ENCODE results near the gene LYSMD2. TPM values are rescaled to one million over a fixed set of nuclear protein-coding genes. Genes with fewer than 3 reads are reported as not detected.

LYSMD2 gene
- polyA plus RNA-seq, 1 of the 3 experiments (the other 2 are of a cell fraction), result 10.3 TPM

DNA sequence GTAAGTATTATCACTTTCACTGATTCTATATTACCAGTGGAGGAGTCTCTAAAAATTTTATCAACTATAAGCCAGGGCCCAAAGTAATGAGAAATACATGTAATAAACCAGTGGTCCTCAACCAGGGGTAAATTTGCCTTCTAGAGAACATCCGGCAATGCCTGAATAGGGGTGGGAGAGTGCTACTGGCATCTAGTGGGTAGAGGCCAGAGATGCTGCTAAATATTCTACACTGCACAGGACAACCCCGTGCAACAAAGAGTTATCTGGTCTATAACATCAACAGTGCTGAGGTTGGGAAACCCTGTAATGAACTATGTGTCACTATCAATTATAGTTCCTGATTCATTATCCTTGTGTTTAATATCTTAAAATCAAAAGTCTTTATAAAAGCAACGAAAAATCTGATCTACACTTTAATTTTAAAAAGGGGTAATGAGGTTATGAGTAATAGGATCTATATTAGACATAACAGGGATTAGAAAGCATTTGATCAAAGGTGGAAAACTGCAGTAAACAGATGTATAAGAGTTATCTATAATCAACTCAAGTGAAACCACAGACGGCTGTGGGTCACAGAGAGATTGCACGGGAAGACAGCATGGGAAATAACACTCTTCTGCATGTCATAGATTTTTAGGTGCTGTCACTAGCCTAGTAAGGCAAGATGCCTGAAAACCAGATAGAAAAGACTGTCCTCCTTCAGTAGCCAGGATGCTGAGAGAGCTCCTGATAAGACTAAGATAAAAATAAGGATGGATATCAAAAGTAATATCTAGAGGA is 2.0 kb downstream of the LYSMD2 start (continued):
- peak; percentile 70 for TF ChIP-seq RAD21 (IDR thresholded peaks at IDR 0.05; ENCODE audit: low read length)

DNA sequence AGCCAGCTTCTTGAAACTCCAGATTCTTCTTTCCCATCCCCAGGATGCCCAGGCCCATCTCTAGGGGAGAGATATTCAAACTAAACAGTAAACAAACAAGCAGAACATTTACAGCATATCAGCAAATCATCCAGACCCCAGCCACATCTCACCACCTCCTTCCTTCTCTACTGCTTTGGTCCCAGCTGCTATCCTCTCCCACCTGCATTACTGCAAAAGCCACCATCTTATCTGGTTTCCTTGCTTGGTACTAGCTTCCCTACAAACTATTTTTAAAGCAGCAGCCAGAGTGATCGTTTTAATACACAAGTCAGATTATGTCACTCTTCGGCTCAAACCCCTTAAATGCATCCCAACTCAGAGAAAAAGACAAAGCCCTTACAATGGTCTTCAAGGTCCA is 4.8 kb downstream of the LYSMD2 start:
- TF ChIP-seq RFX5 (IDR thresholded peaks at IDR 0.05; ENCODE audit: low read length) (no peak), RAD21 (IDR thresholded peaks at IDR 0.05; ENCODE audit: low read length) (no peak), NFIC (IDR thresholded peaks at IDR 0.05; ENCODE audit: borderline replicate concordance) (no peak), EP300 (IDR thresholded peaks at IDR 0.05; ENCODE audit: borderline replicate concordance in 1 of 2, low read depth in 1 of 2, low read length in 1 of 2) (no peak), IRF3 (IDR thresholded peaks at IDR 0.05; ENCODE audit: low read depth, low read length) (no peak), ELF1 (IDR thresholded peaks at IDR 0.05) (no peak), FOXM1 (IDR thresholded peaks at IDR 0.05; ENCODE audit: low read depth) (no peak), GATA2 (CRISPR knock-in tag; IDR thresholded peaks at IDR 0.05) (no peak)
- TF ChIP-seq, protein P1, sequence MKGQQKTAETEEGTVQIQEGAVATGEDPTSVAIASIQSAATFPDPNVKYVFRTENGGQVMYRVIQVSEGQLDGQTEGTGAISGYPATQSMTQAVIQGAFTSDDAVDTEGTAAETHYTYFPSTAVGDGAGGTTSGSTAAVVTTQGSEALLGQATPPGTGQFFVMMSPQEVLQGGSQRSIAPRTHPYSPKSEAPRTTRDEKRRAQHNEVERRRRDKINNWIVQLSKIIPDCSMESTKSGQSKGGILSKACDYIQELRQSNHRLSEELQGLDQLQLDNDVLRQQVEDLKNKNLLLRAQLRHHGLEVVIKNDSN (IDR thresholded peaks at IDR 0.05; ENCODE audit: borderline replicate concordance, low read depth), result no peak
- no peaks in the 10 kb centered on the region for H4K20me1 ChIP-seq (ENCODE audit: insufficient read depth)
- H3K79me2 ChIP-seq (ENCODE audit: insufficient read depth), result peaks cover 31% of the 10 kb centered on the region
- WGBS (ENCODE audit: low lambda C conversion rate), result 98% methylated on average over 2 of the region's 2 CpGs
- no peaks in the 10 kb centered on the region for H3K9me3 ChIP-seq
- no peaks in the 10 kb centered on the region for H3K9me2 ChIP-seq
- no peaks in the 10 kb centered on the region for H3K27me3 ChIP-seq (ENCODE audit: insufficient read depth)
- H3K4me1 ChIP-seq (ENCODE audit: control insufficient read depth in 1 of 2, insufficient read depth in 2 of 2, low read depth in 1 of 2, low read length in 1 of 2), result peaks cover 1 to 17% of the 10 kb centered on the region in 2 experiments
- H3K9ac ChIP-seq, result no peak overlapping the region
- POLR2A ChIA-PET, result no interaction called here
- no peak overlapping the region for H3K4me2 ChIP-seq
- H3K4me3 ChIP-seq (ENCODE audit: low read depth in 2 of 2, low read length in 1 of 2), result no peak overlapping the region
- no peak for DNase-seq
- no peaks in the 10 kb centered on the region for H3K36me3 ChIP-seq (replicated peaks in 1 of 2; ENCODE audit: control insufficient read depth in 1 of 2, insufficient read depth in 2 of 2, low read length in 1 of 2)
- no peak overlapping the region for H2AFZ ChIP-seq (ENCODE audit: low read depth)
- H3K27ac ChIP-seq (ENCODE audit: low read depth in 2 of 2, low read length in 1 of 2), result no peak overlapping the region
- peaks cover 5% of the 10 kb centered on the region for H3F3A ChIP-seq (replicated peaks; ENCODE audit: insufficient read depth)
- CTCF ChIA-PET, result interaction anchor here (0.7 to 17.1 kb wide), 5 partner anchors 18 to 83 kb away, joined by 3 to 130 read pairs (median 4); no protein-coding TSS in a partner anchor

DNA sequence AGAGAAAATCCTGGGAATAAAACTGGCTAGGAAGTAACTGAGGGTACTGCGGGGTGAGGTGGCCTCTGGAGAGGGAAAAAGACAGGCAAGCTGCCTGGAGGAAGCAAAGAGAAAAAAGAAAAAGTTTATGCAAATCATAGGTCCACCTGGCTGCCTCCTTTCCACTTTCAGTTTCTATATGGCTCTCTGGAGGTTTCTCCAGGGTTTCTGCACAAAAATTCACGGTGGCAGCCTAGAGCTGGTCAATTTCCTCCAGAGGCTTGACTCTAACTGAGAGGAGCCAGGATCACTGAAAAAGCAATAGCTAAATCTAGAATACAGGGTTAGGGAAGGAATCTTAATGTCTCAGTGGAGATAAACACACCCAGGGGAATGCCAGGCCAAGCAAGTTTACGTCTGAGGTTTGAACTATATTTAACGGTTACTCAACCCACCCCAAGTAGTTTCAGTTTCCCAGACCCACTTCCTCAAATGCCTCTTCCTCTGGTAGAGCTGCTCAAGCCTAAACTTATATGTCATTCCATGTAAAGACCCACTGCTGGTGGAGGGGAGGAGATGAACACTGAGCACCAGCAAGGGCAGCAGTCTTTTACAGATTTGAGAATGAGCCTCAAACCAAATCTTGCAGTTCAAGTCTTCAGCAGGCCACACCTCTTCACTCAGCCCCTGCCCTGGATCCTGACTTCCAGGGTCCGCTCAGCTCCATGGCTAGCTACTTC is 5.7 kb downstream of the LYSMD2 start:
- CTCF ChIA-PET, result interaction anchor here (0.7 to 17.1 kb wide), 4 partner anchors 12 to 82 kb away, joined by 3 to 130 read pairs (median 29); no protein-coding TSS in a partner anchor
- DNase-seq, result no peak
- H3K9me3 ChIP-seq, result no peaks in the 10 kb centered on the region
- H3K9me2 ChIP-seq, result no peaks in the 10 kb centered on the region
- WGBS (ENCODE audit: low lambda C conversion rate), result 82% methylated on average over 5 of the region's 5 CpGs
- H3F3A ChIP-seq (replicated peaks; ENCODE audit: insufficient read depth), result peaks cover 14% of the 10 kb centered on the region
- H3K79me2 ChIP-seq (ENCODE audit: insufficient read depth), result peaks cover 31% of the 10 kb centered on the region
- POLR2A ChIA-PET, result no interaction called here
- no peak overlapping the region for H3K9ac ChIP-seq
- no peak overlapping the region for H2AFZ ChIP-seq (ENCODE audit: low read depth)
- no peak overlapping the region for H3K27ac ChIP-seq (ENCODE audit: low read depth in 2 of 2, low read length in 1 of 2)
- 0 out of 2 replicates have a peak overlapping the region, but pooled peaks have one; percentile 8 for H3K4me2 ChIP-seq
- H3K27me3 ChIP-seq (ENCODE audit: insufficient read depth), result no peaks in the 10 kb centered on the region
- H3K4me3 ChIP-seq (ENCODE audit: low read depth in 2 of 2, low read length in 1 of 2), result no peak overlapping the region
- H4K20me1 ChIP-seq (ENCODE audit: insufficient read depth), result peaks cover 4% of the 10 kb centered on the region; the same call in 1 of the 2 replicates
- peaks cover 10 to 24% of the 10 kb centered on the region in 2 experiments for H3K4me1 ChIP-seq (ENCODE audit: control insufficient read depth in 1 of 2, insufficient read depth in 2 of 2, low read depth in 1 of 2, low read length in 1 of 2)
- H3K36me3 ChIP-seq (replicated peaks in 1 of 2; ENCODE audit: control insufficient read depth in 1 of 2, insufficient read depth in 2 of 2, low read length in 1 of 2), result no peaks in the 10 kb centered on the region
- TF ChIP-seq TEAD4 (IDR thresholded peaks at IDR 0.05; ENCODE audit: borderline replicate concordance, insufficient read depth) (no peak), RCOR1 (IDR thresholded peaks at IDR 0.05; ENCODE audit: low read length) (no peak), YY1 (IDR thresholded peaks at IDR 0.05; ENCODE audit: low read depth) (no peak), MAX (IDR thresholded peaks at IDR 0.05; ENCODE audit: low read depth) (no peak), CHD2 (IDR thresholded peaks at IDR 0.05; ENCODE audit: low read length, partially characterized antibody) (no peak), EZH2phosphoT487 (IDR thresholded peaks at IDR 0.05; ENCODE audit: borderline replicate concordance, low read depth) (no peak)
- TF ChIP-seq, protein P2, sequence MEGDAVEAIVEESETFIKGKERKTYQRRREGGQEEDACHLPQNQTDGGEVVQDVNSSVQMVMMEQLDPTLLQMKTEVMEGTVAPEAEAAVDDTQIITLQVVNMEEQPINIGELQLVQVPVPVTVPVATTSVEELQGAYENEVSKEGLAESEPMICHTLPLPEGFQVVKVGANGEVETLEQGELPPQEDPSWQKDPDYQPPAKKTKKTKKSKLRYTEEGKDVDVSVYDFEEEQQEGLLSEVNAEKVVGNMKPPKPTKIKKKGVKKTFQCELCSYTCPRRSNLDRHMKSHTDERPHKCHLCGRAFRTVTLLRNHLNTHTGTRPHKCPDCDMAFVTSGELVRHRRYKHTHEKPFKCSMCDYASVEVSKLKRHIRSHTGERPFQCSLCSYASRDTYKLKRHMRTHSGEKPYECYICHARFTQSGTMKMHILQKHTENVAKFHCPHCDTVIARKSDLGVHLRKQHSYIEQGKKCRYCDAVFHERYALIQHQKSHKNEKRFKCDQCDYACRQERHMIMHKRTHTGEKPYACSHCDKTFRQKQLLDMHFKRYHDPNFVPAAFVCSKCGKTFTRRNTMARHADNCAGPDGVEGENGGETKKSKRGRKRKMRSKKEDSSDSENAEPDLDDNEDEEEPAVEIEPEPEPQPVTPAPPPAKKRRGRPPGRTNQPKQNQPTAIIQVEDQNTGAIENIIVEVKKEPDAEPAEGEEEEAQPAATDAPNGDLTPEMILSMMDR (IDR thresholded peaks at IDR 0.05), result no peak
- TF ChIP-seq, protein P1 (IDR thresholded peaks at IDR 0.05; ENCODE audit: borderline replicate concordance, low read depth), result no peak
- TF ChIP-seq, protein P3, sequence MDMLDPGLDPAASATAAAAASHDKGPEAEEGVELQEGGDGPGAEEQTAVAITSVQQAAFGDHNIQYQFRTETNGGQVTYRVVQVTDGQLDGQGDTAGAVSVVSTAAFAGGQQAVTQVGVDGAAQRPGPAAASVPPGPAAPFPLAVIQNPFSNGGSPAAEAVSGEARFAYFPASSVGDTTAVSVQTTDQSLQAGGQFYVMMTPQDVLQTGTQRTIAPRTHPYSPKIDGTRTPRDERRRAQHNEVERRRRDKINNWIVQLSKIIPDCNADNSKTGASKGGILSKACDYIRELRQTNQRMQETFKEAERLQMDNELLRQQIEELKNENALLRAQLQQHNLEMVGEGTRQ (IDR thresholded peaks at IDR 0.05; ENCODE audit: borderline replicate concordance, low read depth, low read length), result no peak
